Gastroesophageal sphincter (tissue), 3 donors: Measurements from ENCODE around the gene HMGCS1.

Experiments
- EP300 ChIP-seq: sonication (generic); formaldehyde crosslinking; IDR thresholded peaks from one replicate; pipeline ENCODE4 v1.6.1; 2017; ENCODE audit warnings: antibody characterized with exemption, mild to moderate bottlenecking
- POLR2A ChIP-seq, 2 donors: fragments of 450-650 bp; IDR thresholded peaks; one replicate each; pipeline ENCODE4 v1.6.1; 2017; ENCODE audit warnings: antibody characterized with exemption in 2 of 2, mild to moderate bottlenecking in 2 of 2, moderate library complexity in 1 of 2
- TF ChIP-seq, protein P1 (sequence below), 4 experiments: fragments of 200-600 bp in 2 of 4; fragments of 450-650 bp in 2 of 4; sonication (generic) in 1 of 4; IDR thresholded peaks; one replicate each; pipeline ENCODE4 v1.5.1; 2017 to 2019; ENCODE audit warnings: antibody characterized with exemption in 4 of 4, mild to moderate bottlenecking in 2 of 4, moderate library complexity in 2 of 4

- TF ChIP-seq, protein P1, sequence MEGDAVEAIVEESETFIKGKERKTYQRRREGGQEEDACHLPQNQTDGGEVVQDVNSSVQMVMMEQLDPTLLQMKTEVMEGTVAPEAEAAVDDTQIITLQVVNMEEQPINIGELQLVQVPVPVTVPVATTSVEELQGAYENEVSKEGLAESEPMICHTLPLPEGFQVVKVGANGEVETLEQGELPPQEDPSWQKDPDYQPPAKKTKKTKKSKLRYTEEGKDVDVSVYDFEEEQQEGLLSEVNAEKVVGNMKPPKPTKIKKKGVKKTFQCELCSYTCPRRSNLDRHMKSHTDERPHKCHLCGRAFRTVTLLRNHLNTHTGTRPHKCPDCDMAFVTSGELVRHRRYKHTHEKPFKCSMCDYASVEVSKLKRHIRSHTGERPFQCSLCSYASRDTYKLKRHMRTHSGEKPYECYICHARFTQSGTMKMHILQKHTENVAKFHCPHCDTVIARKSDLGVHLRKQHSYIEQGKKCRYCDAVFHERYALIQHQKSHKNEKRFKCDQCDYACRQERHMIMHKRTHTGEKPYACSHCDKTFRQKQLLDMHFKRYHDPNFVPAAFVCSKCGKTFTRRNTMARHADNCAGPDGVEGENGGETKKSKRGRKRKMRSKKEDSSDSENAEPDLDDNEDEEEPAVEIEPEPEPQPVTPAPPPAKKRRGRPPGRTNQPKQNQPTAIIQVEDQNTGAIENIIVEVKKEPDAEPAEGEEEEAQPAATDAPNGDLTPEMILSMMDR (IDR thresholded peaks at IDR 0.05) = no peak
- no peak for TF ChIP-seq POLR2A (IDR thresholded peaks at IDR 0.05)
- TF ChIP-seq EP300 = no peak
Measured at GRCh38 chr5:43309122-43309521, 4.1 kb downstream of the HMGCS1 start.
